GM19023 (cell line): Measurements from ENCODE around the gene CARD18.

ENCODE experiments used
- ATAC-seq: cut with Tn5 transposase; IDR thresholded peaks from one replicate; pipeline ENCODE4 v1.9.1; 2021; ENCODE audit warnings: mild to moderate bottlenecking, moderate library complexity; ENCODE audit not compliant: unreplicated experiment

Gene CARD18, protein sequence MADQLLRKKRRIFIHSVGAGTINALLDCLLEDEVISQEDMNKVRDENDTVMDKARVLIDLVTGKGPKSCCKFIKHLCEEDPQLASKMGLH

DNA sequence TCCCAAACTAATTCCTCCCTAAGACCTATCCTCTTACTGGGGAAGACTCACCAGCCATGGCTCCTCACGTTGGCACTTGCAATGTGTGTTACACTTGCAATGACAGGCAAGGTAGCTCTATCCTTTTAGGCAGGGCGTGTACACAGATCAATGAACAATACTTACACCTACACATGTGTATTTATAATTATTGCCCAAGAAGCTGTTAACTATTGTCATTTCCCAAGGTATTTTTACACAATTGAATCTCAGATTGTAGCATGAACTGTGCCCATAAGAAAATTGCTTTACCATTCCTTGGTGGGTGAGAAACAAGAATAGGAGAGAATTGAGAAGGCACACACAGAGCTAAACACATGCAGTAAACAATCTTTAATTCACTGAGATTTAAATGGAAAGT lies at the start of gene CARD18:
CARD18 (minus strand) TSS at position 101 of the 400 bp plus-strand sequence; CDS start at position 58, 43 bp downstream.
- ATAC-seq = no peak

DNA sequence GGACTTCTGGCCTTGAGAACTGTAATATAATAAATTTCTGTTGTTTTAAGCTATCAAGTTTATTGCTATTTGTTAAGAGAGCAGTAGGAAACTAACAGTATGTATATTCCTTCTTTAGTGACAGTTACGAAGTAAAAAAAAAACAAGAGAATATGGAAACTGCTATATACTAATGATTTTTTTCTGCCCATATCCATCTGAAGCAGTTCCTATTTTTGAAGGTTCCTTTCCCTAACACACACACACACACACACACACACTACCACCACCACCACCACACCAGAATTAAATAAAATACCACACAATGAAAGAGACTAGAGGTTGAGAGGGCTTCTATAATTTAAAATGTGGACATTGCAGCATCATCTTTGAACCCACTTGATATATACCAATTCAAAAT lies 44.4 kb upstream of the CARD18 start:
- no peak for ATAC-seq

DNA sequence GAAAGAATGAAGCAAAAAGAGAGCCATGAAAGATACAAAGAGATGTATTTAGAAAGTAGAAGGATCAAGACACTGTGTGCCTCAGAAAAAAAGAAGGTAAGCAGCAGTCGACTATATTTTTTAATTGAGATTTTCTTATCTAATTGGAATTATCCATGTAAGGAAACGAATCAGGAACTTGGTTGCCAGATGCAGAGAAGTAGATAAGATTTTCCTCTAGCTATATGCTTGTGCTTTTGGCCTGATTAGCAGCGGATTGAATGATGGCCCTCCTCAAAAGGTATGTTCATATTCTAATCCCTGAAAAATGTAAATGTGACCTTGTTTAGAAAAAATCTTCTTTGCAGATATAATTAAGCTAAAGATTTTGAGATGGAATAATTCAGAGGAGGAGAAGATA lies 43.9 kb upstream of the CARD18 start:
- ATAC-seq = no peak

DNA sequence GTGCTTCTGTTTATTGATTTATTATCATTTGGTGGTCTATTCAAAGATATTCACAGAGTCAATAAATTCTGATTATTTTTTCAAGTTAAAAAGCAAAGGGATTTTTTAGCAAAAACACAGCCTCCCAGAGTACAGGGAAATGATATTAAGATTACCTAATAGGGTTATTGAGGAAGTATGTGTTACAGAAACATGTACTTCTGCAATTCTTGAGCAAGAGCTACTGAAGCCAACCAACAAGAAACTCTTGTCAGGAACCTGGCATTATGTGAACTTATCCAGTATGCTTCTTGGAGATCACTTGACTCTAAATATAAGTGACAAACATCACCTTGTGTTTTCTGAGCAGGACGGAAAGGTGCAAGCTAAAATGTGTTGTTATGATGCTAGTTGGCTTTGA lies 42.0 kb upstream of the CARD18 start:
- no peak for ATAC-seq

DNA sequence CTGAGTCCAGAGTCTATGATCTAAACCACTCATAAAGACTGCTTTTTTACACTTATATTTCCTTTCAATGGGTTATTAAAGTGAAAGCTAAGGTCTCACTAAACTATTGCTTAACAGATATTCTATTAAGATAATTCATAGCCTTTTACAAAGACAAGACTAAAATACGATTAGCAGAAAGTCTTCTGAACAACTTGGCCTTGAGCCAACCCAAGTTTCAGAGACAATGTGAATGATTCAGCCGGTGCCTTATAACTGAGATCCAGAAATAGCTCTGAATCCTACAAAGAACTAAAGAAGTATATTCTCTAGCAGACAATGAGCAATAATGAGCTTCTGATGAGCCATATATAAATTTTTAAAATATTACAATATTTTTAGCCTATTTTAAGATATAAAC lies 41.5 kb upstream of the CARD18 start:
- ATAC-seq = no peak

DNA sequence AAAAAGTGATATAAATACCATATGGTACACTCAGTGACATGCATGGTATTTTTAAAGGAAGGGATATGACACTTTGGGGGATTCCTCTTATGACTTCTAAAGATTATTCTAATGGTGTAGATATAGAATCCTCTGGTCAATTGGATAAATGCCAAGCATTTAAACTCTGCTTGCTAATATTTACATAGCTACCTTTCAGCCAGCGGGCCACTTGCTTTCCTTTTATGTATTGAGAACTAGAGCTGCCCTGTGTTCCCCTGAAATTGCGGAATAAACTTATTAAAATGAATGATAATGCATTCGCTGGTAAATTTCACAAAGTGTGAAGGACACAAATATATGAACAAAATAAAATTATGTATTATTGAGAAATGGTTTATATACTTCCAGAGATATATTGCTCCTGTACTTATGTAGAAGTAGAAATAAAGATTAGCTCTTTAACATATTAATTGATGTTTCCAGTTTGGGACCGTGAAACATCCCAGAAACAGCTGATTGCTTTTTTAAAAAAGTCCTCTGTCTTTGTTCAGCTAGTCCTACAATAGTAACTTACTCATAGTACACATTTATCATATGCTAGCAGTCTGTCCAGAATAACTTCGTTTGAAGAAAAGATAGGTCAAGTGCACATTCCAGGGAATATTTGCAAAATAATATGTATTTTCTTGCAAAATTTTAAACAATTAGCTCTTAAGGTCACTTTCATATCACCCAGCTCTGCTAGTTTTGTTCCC lies 40.1 kb upstream of the CARD18 start:
- ATAC-seq = no peak

DNA sequence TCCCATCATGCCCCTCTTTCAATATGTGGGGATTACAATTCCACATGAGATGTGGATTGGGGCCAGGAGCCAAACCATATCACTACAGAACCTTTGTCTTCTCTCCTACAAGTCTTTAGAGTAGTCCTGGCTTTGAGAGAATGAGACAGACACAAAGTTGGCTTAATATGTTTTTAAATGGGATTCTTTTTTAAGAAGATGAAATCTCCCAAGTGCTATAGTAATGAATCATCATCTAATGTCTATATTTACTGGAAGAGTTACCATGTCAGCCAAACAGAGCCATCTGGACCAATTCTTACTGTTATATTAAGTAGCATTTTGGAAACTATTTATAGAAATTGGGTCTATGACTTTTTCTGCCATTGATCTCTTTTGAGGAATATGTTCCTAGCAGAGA lies 38.1 kb upstream of the CARD18 start:
- ATAC-seq = no peak

DNA sequence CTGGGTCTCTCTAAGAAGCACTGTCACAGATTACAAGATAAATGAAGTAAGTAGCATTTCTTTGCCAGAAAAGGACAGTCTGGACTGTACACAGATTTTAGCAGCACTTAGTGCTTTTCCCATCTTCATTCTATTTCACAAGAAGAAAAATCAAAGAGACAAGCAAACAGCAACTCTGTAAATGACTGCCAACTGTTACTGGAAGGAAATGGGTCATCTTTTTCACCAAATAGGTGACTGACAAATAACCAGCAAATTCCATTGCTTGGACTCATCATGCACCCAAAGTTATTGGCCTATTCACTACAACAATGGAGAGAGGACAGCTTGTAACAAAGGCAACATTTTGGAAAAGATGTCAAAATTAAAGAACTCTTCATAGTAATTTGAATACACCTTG lies 28.9 kb upstream of the CARD18 start:
- ATAC-seq = no peak

DNA sequence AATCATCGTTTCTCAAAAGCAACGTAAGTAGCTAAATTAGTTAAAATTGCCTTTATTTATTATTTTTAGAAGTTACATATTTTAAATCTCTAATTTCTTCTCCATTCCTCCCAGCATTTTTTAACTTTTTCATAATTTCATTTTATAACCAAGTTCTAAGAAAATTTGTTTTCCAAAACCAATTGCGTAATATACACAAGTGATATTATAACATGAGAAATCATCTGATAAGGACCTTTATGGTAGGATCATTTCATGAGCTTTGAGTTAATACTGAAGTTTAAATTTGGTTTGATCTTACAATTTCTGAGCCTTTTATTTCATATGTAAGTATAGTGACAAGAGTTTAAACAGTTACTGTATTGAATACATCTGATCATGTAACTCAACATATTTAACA lies 27.7 kb upstream of the CARD18 start:
- no peak for ATAC-seq

DNA sequence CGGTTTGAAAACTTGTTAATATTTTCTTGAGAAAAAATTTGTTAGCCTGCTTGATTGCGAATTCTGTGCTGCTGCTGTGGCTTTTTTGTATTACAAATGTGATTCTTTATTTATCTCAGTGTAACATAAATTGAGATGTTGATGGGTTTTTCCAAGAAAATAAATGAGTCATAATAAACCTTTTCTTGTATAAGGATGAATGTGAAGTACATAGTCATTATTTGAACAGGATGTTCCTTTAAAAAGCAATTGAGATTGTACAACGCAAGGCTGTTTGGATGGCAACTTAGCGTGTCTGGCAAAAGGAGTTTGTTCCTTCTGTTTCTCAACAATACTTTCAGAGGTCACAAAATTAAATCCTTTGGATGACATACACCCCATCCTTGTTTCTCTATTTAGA lies 24.6 kb upstream of the CARD18 start:
- ATAC-seq = no peak

DNA sequence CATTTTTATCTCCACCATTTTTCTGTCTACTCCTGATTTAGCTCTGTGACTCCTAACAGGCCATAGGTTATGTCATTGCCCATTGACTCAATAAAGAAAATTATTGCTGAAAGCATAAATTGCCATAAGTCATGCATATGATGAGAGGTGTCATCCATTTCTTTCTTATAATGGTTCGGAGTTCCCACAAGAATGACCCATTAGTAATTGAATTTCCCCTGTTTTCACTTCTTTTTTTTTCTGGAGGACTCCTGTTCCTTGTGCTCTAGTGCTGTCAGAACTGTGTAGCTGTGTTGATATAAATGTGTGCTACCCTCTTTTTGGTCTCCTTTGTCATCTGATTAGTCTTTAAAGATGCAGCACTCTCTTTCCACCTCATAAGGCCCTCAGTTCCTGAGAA lies 22.9 kb upstream of the CARD18 start:
- no peak for ATAC-seq

DNA sequence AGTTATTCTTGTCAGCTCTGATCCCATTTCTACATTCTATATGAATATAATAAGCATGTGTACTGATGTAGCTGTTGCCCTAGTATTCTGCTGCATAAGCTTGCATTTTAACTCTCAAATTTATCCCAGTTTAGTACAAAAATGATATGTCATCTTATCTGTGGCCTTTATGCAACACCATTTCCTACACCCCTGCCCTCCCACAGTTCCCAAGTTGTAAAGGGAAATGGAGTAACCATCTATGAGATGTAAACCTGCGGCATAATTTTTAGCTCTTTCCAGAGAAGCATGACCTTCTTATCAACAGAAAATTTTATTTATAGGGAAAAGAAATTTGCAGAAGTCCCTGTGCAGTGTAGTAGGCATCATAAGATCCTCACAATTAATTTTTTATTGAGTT lies 18.9 kb upstream of the CARD18 start:
- ATAC-seq = no peak

DNA sequence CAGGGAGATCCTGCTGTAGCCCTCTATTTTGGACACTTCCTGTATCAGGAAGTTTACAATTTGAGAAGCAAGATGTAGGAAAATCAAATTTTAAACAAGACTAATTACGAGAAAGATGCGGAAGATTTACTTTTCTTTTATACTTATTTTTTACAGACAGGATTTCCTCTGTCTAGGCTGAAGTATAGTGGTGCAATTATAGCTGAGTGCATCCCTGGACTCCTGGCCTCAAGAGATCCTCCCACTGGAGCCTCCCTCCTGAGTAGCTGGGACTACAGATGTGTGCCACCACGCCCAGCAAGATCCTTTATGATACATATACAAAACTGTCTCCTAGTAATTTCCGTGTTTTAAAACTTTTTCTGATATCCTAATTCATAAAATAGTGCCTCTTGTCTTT lies 17.2 kb upstream of the CARD18 start:
- ATAC-seq = no peak

DNA sequence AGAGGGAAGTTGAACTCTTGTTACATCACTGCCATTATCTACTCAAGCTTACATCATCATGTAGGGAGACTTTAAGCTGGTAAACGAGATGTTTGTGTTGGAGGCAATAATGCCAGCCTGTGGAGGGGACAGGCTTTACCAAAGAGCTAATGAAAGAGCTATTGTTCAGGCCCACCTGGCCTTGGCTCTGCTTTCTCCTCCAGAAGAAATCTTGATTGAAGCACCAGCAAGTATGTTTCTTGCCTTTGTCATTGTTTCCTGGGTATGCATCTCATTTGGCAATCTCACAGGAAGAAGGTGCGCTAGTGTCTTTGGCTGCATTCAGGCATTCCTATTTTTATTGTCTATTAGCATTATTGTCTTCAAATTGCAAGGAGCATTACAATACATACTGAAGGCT lies 16.7 kb upstream of the CARD18 start:
- ATAC-seq = no peak

DNA sequence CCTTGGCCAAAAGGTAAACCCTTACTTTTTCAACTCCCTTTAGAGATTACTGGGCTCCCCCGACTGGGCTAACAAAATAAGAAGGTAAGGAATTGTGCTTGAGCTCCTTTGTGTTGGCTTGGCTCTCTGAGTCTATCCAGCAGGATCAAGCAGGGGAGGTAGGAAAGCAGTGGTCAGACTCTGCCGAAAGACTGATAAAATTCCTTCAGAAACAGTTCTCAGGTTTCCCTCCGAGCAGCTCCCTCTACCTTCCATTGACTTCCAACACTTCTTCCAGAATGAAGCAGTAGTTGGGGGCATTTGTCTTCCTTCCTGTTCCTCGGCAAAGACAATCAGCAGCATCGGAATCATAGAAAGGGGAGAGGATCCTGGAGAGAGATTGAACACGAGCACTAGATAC lies 16.1 kb upstream of the CARD18 start:
- ATAC-seq = no peak

DNA sequence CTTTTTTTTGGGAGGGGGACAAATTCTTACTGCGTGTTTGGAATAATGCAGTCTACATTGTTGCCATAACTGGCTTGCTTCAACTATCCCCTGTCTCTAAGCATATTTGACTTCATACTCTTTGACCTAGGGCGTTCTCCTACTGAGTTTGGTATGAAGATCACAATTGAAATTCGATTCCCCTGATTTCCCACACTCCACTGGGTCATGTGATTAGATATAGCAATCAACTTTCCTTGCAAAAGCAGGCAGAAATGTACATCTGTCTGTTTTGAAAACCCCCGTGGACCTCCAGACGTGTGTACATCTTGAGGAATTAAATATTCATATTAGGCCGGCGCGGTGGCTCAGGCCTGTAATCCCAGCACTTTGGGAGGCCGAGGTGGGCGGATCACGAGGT lies 13.8 kb upstream of the CARD18 start:
- no peak for ATAC-seq

DNA sequence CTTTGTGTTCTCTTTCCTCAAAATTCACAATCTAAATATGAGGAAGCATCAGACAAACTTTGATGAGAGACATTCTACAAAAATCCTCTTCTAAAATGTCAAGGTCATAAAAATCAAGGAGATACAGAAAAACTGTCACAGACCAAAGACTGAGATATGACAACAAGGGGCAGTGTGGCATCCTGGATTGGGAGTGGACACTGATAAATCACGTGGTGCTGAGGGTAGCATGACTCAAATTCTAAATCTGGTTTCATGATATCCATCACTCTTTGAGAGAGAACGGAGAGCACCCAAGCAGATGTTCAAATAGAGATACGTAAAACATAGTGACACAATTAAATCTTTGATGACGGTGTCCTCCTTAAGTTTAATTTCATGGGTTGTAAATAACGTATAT lies 13.0 kb upstream of the CARD18 start:
- no peak for ATAC-seq

DNA sequence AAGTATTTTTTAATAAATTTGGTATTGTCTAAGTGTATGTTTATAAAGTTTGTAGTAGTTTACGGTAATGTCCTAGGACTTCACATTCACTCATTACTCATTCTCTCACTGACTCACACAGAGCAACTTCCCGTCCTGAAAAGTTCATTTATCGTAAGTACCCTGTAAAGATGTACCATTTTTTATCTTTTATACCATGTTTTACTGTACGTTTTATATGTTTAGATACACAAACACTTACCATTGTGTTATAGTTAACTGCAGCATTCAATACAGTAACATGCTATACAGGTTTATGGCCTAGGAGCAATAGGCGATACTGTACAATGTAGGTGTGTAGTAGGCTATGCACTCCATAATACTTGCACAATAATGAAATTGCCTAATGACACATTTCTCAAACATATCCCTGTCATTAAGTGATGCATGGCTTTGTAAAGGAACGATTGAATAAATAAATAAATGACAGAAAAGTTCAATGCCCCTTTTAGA lies 12.5 kb upstream of the CARD18 start:
- no peak for ATAC-seq

DNA sequence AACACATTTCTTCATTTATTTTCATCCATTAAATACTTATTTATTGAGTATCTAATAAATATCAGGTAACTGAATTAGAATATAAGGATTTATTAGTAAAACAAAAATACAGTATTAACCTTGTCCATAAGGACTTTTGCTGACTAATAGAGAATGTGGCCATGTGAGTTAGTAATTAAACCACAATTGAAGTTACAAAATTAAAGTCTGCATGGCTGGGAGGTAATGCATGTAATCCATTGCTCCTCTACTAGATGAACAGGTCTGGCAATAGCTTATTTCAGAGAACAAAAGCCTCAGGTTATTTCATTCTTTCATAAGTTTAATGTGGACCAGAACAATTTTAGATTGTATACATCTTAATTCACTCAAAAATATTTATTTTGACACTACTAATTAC lies 9.9 kb upstream of the CARD18 start:
- no peak for ATAC-seq

DNA sequence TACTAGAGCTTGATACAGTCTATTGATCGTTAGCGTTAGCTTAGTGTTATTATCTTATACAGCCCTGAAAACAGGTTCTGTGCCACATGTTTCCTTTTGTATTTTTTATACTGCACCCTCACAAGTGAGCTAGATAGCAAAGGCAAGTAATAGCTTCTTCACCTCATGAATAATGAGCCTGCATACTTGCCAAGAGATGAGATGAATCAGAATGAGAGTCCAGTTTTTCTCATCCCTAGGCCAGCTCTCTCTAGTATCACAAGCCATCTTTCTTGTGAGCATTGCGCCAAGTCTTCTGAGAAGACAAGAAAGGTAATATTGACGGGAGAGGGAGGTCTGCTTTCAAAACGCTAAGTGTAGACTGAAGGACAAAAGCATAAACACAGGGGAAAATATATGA lies 8.7 kb upstream of the CARD18 start:
- no peak for ATAC-seq

DNA sequence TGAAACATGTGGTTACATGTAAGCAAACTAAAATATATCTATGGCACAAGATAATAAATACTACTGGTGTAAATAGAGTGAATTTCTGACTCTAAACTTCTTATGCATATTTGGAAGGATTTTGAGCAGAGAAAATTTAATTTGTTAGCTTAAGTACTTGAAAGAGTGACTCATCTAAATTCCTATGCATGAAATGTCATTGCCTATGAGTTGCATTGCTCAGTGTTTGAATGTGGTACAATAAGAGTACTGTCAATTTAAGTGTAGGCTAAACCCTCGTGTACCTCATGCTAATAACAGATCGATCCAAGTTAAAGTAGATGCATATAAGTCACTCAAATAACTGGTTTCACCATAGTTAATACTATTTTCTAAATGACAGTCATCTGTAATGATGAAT lies 5.3 kb upstream of the CARD18 start:
- no peak for ATAC-seq

DNA sequence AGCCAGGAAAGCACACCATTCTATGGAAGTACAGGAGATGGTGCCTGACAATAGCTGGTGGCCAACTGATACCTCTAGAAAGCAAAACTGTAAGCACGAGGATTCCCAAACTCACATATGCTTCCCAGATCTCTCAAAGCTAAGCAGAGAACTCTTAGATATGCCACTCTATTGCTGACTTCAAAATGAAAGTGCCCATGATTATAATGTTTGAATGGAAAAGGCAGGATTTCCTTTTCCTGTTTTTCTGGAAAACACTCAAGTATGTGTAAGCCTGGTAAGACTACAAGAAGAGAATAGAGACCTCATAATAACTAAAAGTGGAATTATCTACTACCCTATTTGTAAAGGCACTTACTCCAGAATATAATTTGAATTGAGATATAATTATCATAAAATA lies 2.6 kb upstream of the CARD18 start:
- ATAC-seq = no peak

DNA sequence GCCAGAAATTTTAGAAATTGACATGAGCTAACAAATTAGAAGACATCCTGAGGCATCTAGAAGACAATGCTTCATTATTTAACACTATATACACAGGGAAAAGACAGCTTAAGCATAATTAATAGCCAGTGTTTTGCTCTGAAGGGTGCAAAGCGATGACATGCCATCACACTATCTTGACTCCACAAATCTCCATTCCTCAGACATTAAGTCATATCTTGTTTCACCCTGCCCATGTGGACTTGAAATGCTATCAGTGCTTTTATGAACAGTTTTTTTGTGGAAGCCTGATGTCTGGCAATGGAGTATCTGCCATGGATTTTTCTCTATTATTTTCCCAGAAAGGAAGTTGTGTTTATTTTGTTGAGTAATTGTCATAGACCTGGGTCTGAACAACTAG lies 2.3 kb downstream of the CARD18 start:
- ATAC-seq = no peak
